Activated CD8-positive, alpha-beta T cell treated with anti-CD3 and anti-CD28 coated beads, Interleukin-2, amount 10 ng/mL, durations not matched to agents 7 days and 5 days (primary cell): Measurements from ENCODE around the gene GALNT9. TPM values are rescaled to one million over a fixed set of nuclear protein-coding genes. Genes with fewer than 3 reads are reported as not detected.

Source experiments
- ATAC-seq: fragments of 150-1000 bp; cut with Tn5 transposase; one replicate; pipeline ENCODE4 v1.10.0; 2021; ENCODE audit warnings: moderate library complexity
- CTCF ChIA-PET: fragments of 350-600 bp; sonication (Branson Sonifier 250); formaldehyde crosslinking; loops from one replicate; lab custom pipeline; 2021; ENCODE audit warnings: antibody characterized with exemption; lab: Charles Lee
- POLR2A ChIA-PET: fragments of 350-600 bp; sonication (Branson Sonifier 250); formaldehyde crosslinking; loops from one replicate; lab custom pipeline; 2021; ENCODE audit warnings: antibody characterized with exemption; lab: Charles Lee
- DNase-seq: peaks from one replicate; pipeline ENCODE4 v3.0.0-alpha.2; 2020
- H3K27ac Mint-ChIP-seq: one replicate; pipeline ENCODE4 v1.8.0; 2021; ENCODE audit warnings: mild to moderate bottlenecking, mixed read lengths
- H3K27me3 Mint-ChIP-seq: one replicate; pipeline ENCODE4 v1.8.0; 2021; ENCODE audit warnings: low read depth, mixed read lengths
- H3K36me3 Mint-ChIP-seq: one replicate; pipeline ENCODE4 v1.8.0; 2021; ENCODE audit warnings: low read depth, mixed read lengths
- H3K4me1 Mint-ChIP-seq: one replicate; pipeline ENCODE4 v1.8.0; 2021; ENCODE audit warnings: low read depth, mixed read lengths
- H3K4me3 Mint-ChIP-seq: one replicate; pipeline ENCODE4 v1.8.0; 2021; ENCODE audit warnings: mild to moderate bottlenecking, mixed read lengths
- H3K9me3 Mint-ChIP-seq: one replicate; pipeline ENCODE4 v1.8.0; 2022; ENCODE audit warnings: mixed read lengths; ENCODE audit not compliant: insufficient read depth
- total RNA-seq, 2 experiments: library from RNA; stranded (reverse); gene quantifications; one replicate each; pipeline ENCODE4 v1.2.3, GENCODE V29; 2021

The GALNT9 gene
- total RNA-seq, 2 experiments from 2014 or later: not detected

DNA sequence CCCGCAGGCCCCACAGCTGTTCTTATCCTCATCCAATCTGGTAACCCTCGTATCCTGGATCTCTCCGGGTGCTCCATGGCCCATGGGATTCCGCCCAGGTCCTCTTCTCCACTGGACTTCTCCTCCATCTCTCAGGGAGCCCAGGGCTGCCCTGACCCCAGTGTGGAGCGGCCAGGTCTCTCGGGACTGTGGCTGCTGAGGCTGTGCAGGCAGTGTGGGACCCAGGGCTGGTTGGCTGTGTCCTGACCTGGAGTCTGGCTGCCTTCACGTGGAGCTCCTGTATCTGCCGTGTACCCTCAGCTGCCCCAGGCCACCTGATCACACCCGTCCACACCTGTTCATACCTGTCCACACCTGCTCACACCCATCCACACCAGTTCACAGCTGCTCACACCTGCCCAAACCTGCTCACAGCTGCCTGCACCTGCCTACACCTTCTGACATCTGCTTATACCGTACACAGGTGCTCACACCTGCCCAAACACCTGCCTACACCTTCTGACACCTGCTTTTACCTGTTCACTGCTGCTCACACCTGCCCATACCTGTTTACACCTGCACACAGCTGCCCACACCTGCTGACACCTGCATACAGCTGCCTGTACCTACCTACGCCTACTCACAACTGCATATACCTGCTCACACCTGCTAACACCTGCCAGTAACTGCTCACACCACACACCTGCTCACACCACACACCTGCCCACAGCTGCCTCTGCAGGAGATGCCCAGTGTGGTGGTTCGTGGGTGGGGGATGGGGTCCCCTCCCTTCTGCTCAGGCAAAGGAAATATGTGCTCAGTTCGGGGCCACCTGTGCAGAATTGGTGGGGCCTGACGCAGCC lies 92.2 kb downstream of the GALNT9 start:
- ATAC-seq (no peak), DNase-seq (no peak)
- CTCF ChIA-PET: no interaction called here
- no peak overlapping the region for H3K27ac Mint-ChIP-seq
- no peaks in the 10 kb centered on the region for H3K36me3 Mint-ChIP-seq
- no peaks in the 10 kb centered on the region for H3K27me3 Mint-ChIP-seq
- H3K4me3 Mint-ChIP-seq: no peak overlapping the region
- POLR2A ChIA-PET: no interaction called here
- no peaks in the 10 kb centered on the region for H3K9me3 Mint-ChIP-seq
- no peaks in the 10 kb centered on the region for H3K4me1 Mint-ChIP-seq

DNA sequence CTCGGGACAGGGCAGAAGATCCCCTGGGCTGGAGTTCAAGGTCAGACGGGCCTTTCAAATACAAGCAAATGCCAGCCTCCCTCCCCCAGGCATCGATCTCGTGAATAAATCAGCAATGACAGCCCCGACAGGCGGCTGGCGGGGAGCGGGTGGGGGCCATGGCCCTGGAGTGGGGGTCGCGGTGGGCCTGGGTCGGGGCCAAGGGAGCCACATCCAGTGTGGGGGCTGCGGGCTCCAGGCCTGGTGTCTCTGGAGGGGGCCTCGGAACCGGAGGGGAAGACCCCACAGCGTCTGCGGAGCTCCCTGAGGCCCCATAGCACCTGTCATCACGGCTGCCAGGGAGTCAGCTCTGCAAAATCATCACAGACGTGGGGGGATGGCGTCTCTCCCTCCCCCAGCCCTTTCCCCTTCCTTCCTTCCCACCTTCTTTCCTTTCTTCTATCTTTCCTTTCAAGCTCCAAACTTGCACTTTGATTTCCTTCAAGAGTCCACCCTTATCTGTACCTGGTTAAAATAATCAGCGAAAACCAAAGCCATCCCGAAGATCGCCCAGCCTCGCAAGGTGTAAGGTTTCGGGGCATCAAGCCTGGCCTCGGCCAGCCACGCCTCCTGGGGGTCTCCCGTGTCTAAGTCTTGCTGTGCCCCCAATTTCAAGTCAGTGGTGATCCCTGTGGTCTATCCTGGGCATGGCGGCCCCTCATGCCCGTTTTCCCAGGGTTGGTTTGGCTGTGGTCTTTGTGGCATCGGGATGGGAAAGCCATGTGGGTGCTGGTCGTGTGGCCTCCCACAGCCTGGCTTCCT lies 93.1 kb downstream of the GALNT9 start:
- DNase-seq (no peak), ATAC-seq (no peak)
- Mint-ChIP-seq H3K36me3 (no peaks in the 10 kb centered on the region), H3K27me3 (no peaks in the 10 kb centered on the region), H3K27ac (no peak overlapping the region), H3K4me1 (no peaks in the 10 kb centered on the region), H3K4me3 (no peak overlapping the region), H3K9me3 (no peaks in the 10 kb centered on the region)
- POLR2A ChIA-PET: no interaction called here
- CTCF ChIA-PET: no interaction called here

DNA sequence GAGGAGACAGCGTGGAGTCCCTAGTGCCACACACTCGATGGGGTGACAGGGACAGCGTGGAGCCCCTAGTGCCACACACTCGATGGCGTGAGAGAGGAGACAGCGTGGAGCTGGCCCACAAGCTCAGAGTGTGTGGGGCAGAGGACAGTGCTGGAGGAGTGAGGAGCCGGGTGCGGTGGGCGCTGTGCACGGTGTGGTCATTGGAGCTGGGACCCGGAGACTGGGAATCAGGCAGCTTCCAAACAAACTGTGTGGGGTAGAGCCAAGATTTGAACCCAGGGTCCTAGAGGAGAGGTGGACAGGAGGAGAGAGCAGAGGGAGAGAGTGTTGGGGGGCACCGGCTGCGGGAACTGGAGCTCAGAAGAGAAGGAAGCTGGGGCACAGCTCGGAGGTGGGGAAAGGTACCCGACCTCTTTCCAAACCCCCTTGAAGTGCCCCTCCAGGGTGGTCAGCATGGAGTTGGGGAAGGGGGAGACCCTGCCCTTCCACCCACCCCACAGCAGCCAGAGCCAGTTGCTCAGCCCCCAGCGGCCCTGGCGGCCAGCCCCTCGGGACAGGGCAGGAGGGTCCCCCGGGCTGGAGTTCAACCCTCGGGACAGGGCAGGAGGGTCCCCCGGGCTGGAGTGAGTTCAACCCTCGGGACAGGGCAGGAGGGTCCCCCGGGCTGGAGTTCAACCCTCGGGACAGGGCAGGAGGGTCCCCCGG lies 94.1 kb downstream of the GALNT9 start:
- DNase-seq (no peak), ATAC-seq (no peak)
- Mint-ChIP-seq H3K27me3 (no peaks in the 10 kb centered on the region), H3K4me1 (no peaks in the 10 kb centered on the region), H3K4me3 (no peak overlapping the region), H3K27ac (no peak overlapping the region), H3K36me3 (no peaks in the 10 kb centered on the region), H3K9me3 (no peaks in the 10 kb centered on the region)
- CTCF ChIA-PET: no interaction called here
- POLR2A ChIA-PET: no interaction called here

DNA sequence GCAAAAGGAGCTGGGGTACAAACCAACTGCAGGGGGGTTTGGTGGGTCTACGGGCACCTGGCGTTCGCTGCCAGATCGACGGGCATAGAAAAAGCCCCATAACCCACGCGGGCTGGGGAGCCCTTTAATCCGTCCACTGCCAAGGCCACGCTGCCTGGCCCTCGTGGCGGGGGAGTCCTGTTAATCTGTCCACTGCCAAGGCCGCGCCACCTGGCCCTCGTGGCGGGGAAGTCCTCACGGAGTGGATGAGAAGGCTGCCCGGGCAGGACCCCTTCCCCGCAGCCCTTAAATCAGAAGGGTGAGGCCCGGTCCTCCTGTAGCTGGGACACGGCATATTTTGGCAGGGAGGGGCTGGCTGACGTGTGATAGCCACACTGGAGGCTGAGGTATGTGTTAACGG lies 99.0 kb downstream of the GALNT9 start:
- no peak overlapping the region for H3K27ac Mint-ChIP-seq
- no peak overlapping the region for H3K4me3 Mint-ChIP-seq
- no peaks in the 10 kb centered on the region for H3K27me3 Mint-ChIP-seq
- no peak for ATAC-seq
- H3K36me3 Mint-ChIP-seq: no peaks in the 10 kb centered on the region
- ChIA-PET CTCF (no interaction called here), POLR2A (no interaction called here)
- H3K4me1 Mint-ChIP-seq: no peaks in the 10 kb centered on the region
- no peak for DNase-seq
- H3K9me3 Mint-ChIP-seq: no peaks in the 10 kb centered on the region

DNA sequence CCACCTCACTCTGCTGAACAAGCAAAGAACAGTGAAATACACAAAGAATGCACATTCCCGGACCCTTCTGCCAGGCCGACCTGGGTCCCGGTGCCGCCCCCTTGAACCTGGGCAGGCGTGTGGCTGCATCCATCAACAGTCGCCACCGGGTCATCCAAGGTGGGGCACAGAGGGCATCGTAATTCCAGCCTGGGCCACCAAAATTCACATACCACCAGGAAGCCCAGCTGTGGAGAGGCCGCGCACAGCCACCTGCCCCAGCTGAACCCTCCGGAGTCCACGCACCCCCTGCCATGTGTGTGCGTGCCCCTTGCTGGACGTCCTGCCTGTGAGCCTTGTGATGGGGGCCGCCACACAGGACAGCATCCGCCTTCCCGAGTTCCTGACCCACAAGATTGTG lies 99.5 kb downstream of the GALNT9 start:
- no peaks in the 10 kb centered on the region for H3K4me1 Mint-ChIP-seq
- POLR2A ChIA-PET: no interaction called here

DNA sequence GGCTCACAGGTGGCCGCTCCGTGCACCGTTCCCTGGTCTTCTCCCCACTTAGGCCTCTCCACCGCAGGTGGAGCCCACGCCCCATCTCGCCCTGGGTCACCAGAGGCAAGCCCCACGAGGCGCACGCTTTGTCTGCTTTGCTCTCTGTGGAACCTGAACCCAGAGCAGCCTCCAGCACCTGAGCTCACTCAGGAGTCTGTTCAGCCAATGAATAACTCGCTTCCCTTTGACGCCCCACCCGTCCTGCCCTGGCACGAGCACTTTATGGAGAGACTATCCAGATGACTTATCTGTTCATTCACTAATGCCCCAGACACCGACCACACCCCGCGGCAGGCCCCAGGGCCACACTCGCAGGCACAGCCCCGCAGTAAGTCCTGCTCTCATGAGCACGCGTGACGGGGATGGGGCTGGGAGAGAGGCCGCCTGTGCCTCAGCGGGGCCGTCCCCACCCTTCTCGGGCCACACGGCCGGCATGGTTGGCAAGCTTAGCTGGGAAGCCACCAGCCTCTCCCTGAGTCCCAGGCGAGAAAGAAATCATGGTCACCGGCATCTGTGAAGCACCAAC lies 100.1 kb downstream of the GALNT9 start:
- DNase-seq: no peak
- H3K9me3 Mint-ChIP-seq: no peaks in the 10 kb centered on the region
- ChIA-PET CTCF (no interaction called here), POLR2A (no interaction called here)
- no peak overlapping the region for H3K27ac Mint-ChIP-seq
- H3K4me3 Mint-ChIP-seq: no peak overlapping the region
- H3K4me1 Mint-ChIP-seq: no peaks in the 10 kb centered on the region
- no peak for ATAC-seq
- no peaks in the 10 kb centered on the region for H3K36me3 Mint-ChIP-seq
- no peaks in the 10 kb centered on the region for H3K27me3 Mint-ChIP-seq

More for the DNA sequence above, 99.5 kb downstream of the GALNT9 start:
- H3K27ac Mint-ChIP-seq: no peak overlapping the region
- H3K4me3 Mint-ChIP-seq: no peak overlapping the region
- no peaks in the 10 kb centered on the region for H3K9me3 Mint-ChIP-seq
- no peak for DNase-seq
- H3K36me3 Mint-ChIP-seq: no peaks in the 10 kb centered on the region
- CTCF ChIA-PET: no interaction called here
- ATAC-seq: no peak
- no peaks in the 10 kb centered on the region for H3K27me3 Mint-ChIP-seq

DNA sequence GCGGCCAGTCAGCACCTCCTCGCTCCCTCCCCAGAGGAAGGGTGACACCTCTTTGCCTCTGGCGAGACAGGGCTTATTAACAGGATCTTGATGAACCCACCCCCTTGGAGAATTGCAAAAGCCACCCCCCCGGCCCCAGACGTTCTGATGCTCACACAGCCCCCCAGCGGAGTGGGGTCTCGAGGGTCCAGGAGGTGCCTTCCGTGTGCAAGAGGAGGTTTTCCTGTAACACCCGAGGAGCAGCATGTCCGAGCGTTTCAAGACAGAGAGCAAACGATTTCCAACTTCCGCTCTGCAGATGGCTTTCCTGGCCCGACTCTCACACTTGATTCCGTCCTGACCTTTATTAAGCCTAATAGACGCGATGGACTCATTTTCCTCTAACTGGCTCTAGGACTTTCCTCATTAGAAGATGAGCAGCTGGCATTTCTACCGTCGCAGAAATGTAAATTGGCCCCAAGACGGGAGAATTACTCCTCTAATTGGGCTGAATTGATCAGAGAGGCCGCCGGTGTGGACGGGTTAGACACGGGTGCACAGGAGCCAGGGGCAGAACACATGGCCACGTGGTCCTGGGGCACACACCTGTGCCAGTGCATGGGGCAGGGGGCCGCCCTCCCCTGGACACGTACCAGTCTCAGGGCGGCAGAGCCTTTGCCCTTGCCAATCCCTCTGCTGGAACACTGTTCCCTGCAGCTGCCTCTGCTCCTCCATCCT lies 100.8 kb downstream of the GALNT9 start:
- CTCF ChIA-PET: no interaction called here
- no peak overlapping the region for H3K27ac Mint-ChIP-seq

DNA sequence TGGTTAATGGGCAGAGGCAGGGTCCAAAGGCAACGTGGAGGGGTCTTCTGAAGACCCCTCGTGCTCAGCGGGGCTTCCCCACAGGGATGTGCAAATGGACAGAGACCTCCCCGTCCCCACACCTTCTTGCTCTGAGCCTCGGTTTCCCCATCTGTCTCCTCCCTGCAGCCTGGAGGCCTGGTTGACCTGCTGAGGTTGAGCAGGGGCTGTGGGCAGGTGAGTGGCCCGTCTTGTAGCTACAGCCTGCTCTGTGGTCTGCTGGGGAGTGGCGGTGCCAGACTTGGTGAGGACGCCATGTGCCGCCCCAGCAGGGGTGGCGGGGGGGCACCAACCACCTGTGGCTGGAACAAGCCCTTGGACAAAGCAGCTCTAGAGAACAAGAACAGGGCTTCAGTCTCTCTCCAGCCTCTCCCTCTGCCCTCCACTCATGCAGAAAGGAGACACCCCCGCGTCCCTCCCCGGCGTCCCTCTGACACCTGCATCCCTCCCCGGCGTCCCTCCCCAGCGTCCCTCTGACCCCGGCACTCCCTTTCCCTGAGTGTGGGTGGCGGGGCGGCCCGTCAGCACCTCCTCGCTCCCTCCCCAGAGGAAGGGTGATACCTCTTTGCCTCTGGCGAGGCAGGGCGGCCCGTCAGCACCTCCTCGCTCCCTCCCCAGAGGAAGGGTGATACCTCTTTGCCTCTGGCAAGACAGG lies 101.5 kb downstream of the GALNT9 start:
- no peaks in the 10 kb centered on the region for H3K4me1 Mint-ChIP-seq
- H3K27ac Mint-ChIP-seq: no peak overlapping the region
- no peak overlapping the region for H3K4me3 Mint-ChIP-seq

More for the DNA sequence above, 100.8 kb downstream of the GALNT9 start:
- DNase-seq (no peak), ATAC-seq (no peak)
- no peaks in the 10 kb centered on the region for H3K27me3 Mint-ChIP-seq
- H3K4me1 Mint-ChIP-seq: no peaks in the 10 kb centered on the region
- POLR2A ChIA-PET: no interaction called here
- H3K36me3 Mint-ChIP-seq: no peaks in the 10 kb centered on the region
- no peaks in the 10 kb centered on the region for H3K9me3 Mint-ChIP-seq
- H3K4me3 Mint-ChIP-seq: no peak overlapping the region

DNA sequence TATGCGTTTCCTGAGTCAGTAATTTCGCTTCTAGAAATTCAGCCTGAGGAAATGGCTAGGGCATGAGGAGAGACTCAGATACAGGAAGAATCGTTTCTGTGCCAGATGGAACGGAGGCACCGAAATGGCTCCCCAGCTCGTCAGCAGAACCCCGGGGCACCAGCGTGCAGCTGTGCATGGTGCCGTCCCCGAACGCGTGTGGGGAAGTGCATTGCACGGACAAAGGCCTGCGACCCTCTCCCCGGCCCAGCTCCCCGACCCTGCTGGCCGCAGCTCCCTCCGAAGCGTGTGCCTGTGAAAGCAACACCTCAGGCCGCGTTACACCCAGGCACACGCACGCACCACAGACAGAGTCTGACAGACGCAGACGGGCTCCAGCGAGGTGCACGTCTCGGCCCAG lies 102.3 kb downstream of the GALNT9 start:
- no peak overlapping the region for H3K27ac Mint-ChIP-seq
- no peak overlapping the region for H3K4me3 Mint-ChIP-seq
- H3K36me3 Mint-ChIP-seq: no peaks in the 10 kb centered on the region
- ChIA-PET CTCF (no interaction called here), POLR2A (no interaction called here)
- no peaks in the 10 kb centered on the region for H3K9me3 Mint-ChIP-seq
- peaks cover 2% of the 10 kb centered on the region for H3K27me3 Mint-ChIP-seq
- DNase-seq (no peak), ATAC-seq (no peak)
- peaks cover 6% of the 10 kb centered on the region for H3K4me1 Mint-ChIP-seq

More for the DNA sequence above, 101.5 kb downstream of the GALNT9 start:
- H3K9me3 Mint-ChIP-seq: no peaks in the 10 kb centered on the region
- no peak for ATAC-seq
- H3K36me3 Mint-ChIP-seq: no peaks in the 10 kb centered on the region
- POLR2A ChIA-PET: no interaction called here
- no peaks in the 10 kb centered on the region for H3K27me3 Mint-ChIP-seq
- CTCF ChIA-PET: no interaction called here
- no peak for DNase-seq

DNA sequence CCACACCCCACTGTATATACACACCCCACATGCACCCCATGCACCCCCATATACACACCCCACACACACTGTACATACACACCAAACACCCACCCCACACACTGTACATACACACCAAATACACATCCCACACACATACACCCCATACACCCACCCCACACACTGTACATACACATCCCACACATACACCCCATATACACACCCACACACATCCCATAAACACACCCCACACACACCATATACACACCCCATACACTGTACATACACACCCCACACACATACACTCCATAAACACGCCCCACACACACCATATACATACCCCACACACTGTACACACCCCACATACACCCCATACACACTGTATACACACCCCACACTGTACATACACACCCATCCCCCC lies 102.8 kb downstream of the GALNT9 start:
- ChIA-PET CTCF (no interaction called here), POLR2A (no interaction called here)
- H3K4me1 Mint-ChIP-seq: peaks cover 8% of the 10 kb centered on the region
- H3K9me3 Mint-ChIP-seq: no peaks in the 10 kb centered on the region
- ATAC-seq: no peak
- no peak overlapping the region for H3K4me3 Mint-ChIP-seq
- H3K27me3 Mint-ChIP-seq: peaks cover 2% of the 10 kb centered on the region
- no peak overlapping the region for H3K27ac Mint-ChIP-seq
- no peaks in the 10 kb centered on the region for H3K36me3 Mint-ChIP-seq
- no peak for DNase-seq

DNA sequence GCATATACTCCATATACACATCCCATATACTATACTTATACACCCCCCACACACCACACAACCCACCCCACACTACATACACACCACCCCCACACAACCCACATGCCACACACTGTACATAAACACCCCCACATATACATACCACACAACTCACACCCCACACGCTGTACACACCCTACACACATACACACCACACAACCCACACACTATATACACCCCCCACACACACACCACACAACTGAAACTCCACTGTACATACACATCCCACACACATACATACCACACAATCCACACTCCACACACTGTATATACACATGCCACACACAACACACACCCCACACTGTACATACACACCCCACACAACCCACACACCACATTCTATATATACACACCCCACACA lies 104.2 kb downstream of the GALNT9 start:
- H3K4me1 Mint-ChIP-seq: peaks cover 8% of the 10 kb centered on the region
- H3K9me3 Mint-ChIP-seq: no peaks in the 10 kb centered on the region
- CTCF ChIA-PET: no interaction called here
- no peak overlapping the region for H3K4me3 Mint-ChIP-seq
- no peak for ATAC-seq
- peaks cover 5% of the 10 kb centered on the region for H3K27me3 Mint-ChIP-seq
- POLR2A ChIA-PET: no interaction called here
- no peak overlapping the region for H3K27ac Mint-ChIP-seq
- no peak for DNase-seq
- H3K36me3 Mint-ChIP-seq: no peaks in the 10 kb centered on the region
